Keratinocyte (primary cell): ENCODE measurements around the gene SSTR5.
"Not testable (repeated sequence)": the region's sequence is repeated elsewhere in the genome, so short reads cannot be mapped to it uniquely, and the experiment has no call there.

Experiments used
- CTCF ChIP-seq, 3 experiments: IDR thresholded peaks in 1 of 3; conservative IDR thresholded peaks in 1 of 3; optimal IDR thresholded peaks in 1 of 3; 2 replicates in 2 of 3; 3 replicates in 1 of 3; pipeline versions ENCODE3 to v1.5.1; 2011; ENCODE audit warnings: low read length in 3 of 3, mild to moderate bottlenecking in 3 of 3, moderate library complexity in 2 of 3, control low read depth in 1 of 3, inconsistent platforms in 1 of 3; ENCODE audit not compliant: insufficient read depth in 2 of 3; ENCODE audit errors: extremely low read depth in 1 of 3
- EZH2 ChIP-seq: IDR thresholded peaks from one replicate; pipeline ENCODE4 v1.6.1; 2012; ENCODE audit warnings: inconsistent platforms, mild to moderate bottlenecking, low read length, moderate library complexity

- not testable (repeated sequence) for TF ChIP-seq CTCF (optimal IDR thresholded peaks at IDR 0.05 in 1 of 3, IDR thresholded peaks at IDR 0.05 in 1 of 3, conservative IDR thresholded peaks at IDR 0.05 in 1 of 3; ENCODE audit: extremely low read depth in 1 of 3, insufficient read depth in 2 of 3, low read length in 3 of 3); EZH2
Observed at GRCh38 chr16:1086443-1086842, 13.9 kb downstream of the SSTR5 start.
